K562 (cell line): ENCODE results near the gene TRAF3IP1. TPM values are rescaled to one million over a fixed set of nuclear protein-coding genes. Genes with fewer than 3 reads are reported as not detected.

Source experiments
- ATAC-seq: fragments of 200-7000 bp; cut with Tn5 transposase; 3 replicates; pipeline ENCODE4 v1.9.1; 2020; ENCODE audit warnings: moderate library complexity
- BruUV-seq: library from RNA; stranded (reverse); fragments of 400-500 nt; replicated peaks from 2 replicates; lab custom pipeline; 2021; lab: Mats Ljungman, UMichigan
- CTCF ChIA-PET: fragments of 300-600 bp; formaldehyde crosslinking; extraction: SDS; loops from one replicate; lab custom pipeline; 2021; ENCODE audit warnings: low intra/inter-chr PET ratio; lab: Yijun Ruan, JAX
- POLR2A ChIA-PET: fragments of 300-600, 350-650 bp; sonication (Branson Sonifier 250); formaldehyde crosslinking; extraction: SDS; loops from one replicate; lab custom pipeline; 2021; ENCODE audit warnings: antibody characterized with exemption, inconsistent platforms; lab: Yijun Ruan, JAX
- DNase-seq, 4 experiments: peaks; one replicate each; pipeline versions ENCODE4 v3.0.0 to v3.0.0-alpha.2; 2011 to 2018; ENCODE audit warnings: low spot score in 3 of 4, mixed read lengths in 3 of 4; ENCODE audit errors: extremely low read depth in 1 of 4
- FAIRE-seq: peaks from 2 replicates; lab custom pipeline; 2011; peaks lifted over from hg19 to GRCh38; lab: Jason Lieb, UNC
- H2AFZ ChIP-seq: 2 replicates; pipeline ENCODE4 v1.6.0; 2011; ENCODE audit warnings: low read depth, low read length, control low read depth, inconsistent platforms
- H3K27ac ChIP-seq: fragments of 200-600 bp; 3 replicates; pipeline ENCODE4 v1.8.0; 2011; ENCODE audit warnings: low read depth, mild to moderate bottlenecking, control low read depth, inconsistent platforms, low read length, moderate library complexity, mixed read lengths; ENCODE audit errors: extremely low read depth
- H3K27me3 ChIP-seq, 2 experiments: fragments of 300-600 bp in 1 of 2; 2 replicates in 1 of 2; 3 replicates in 1 of 2; pipeline versions ENCODE4 v1.6.0 to v1.8.0; 2011; ENCODE audit warnings: inconsistent platforms in 2 of 2, low read length in 2 of 2, mild to moderate bottlenecking in 1 of 2, mixed read lengths in 1 of 2, moderate library complexity in 1 of 2; ENCODE audit not compliant: control insufficient read depth in 2 of 2, insufficient read depth in 2 of 2
- H3K36me3 ChIP-seq: fragments of 300-600 bp; 3 replicates; pipeline ENCODE4 v1.8.0; 2011; ENCODE audit warnings: mild to moderate bottlenecking, low read length, inconsistent platforms; ENCODE audit not compliant: control insufficient read depth, insufficient read depth
- H3K4me1 ChIP-seq, 2 experiments: fragments of 200-600 bp in 1 of 2; replicated peaks in 1 of 2; 2 replicates in 1 of 2; 3 replicates in 1 of 2; pipeline versions ENCODE4 v1.5.1 to v1.8.0; 2011; ENCODE audit warnings: inconsistent platforms in 2 of 2, low read length in 2 of 2, mild to moderate bottlenecking in 1 of 2, mixed read lengths in 1 of 2, moderate library complexity in 1 of 2; ENCODE audit not compliant: control insufficient read depth in 2 of 2, insufficient read depth in 2 of 2
- H3K4me2 ChIP-seq: 2 replicates; pipeline ENCODE4 v1.6.1; 2011; ENCODE audit warnings: low read length, control low read depth, inconsistent platforms, mixed read lengths; ENCODE audit not compliant: insufficient read depth
- H3K4me3 ChIP-seq: fragments of 200-600 bp; sonication (generic), shearing (Covaris generic); 2 replicates; pipeline ENCODE4 v1.5.1; 2016; ENCODE audit warnings: control low read depth, inconsistent platforms
- H3K79me2 ChIP-seq: fragments of 200-600 bp; 3 replicates; pipeline ENCODE4 v1.8.0; 2011; ENCODE audit warnings: low read length, inconsistent platforms; ENCODE audit not compliant: control insufficient read depth, insufficient read depth
- H3K9ac ChIP-seq, 2 experiments: 2 replicates each; pipeline versions ENCODE4 v1.6.0 to v1.6.1; 2011; ENCODE audit warnings: low read depth in 2 of 2, low read length in 2 of 2, control low read depth in 1 of 2, inconsistent platforms in 1 of 2, mild to moderate bottlenecking in 1 of 2, mixed read lengths in 1 of 2; ENCODE audit not compliant: insufficient read depth in 1 of 2
- H3K9me1 ChIP-seq: one replicate; pipeline ENCODE4 v1.6.0; 2011; ENCODE audit warnings: inconsistent platforms, mild to moderate bottlenecking, low read length, moderate library complexity; ENCODE audit not compliant: control insufficient read depth, insufficient read depth
- H3K9me3 ChIP-seq: replicated peaks from 2 replicates; pipeline ENCODE4 v1.5.1; 2011; ENCODE audit warnings: low read depth, low read length, inconsistent platforms; ENCODE audit not compliant: control insufficient read depth, insufficient read depth
- H4K20me1 ChIP-seq: replicated peaks from 2 replicates; pipeline ENCODE4 v1.6.1; 2011; ENCODE audit warnings: low read length, inconsistent platforms, mixed read lengths; ENCODE audit not compliant: control insufficient read depth, insufficient read depth
- E2F3 ChIP-seq: fragments of 250-450 bp; sonication (Bioruptor Pico); IDR thresholded peaks from 2 replicates; pipeline ENCODE4 v1.4.0; 2020; ENCODE audit warnings: mild to moderate bottlenecking
- WGBS: fragments of 100-300 bp; shearing (Covaris generic); methylation state at CpG from one replicate; pipeline ENCODE4 v1.1.6; 2016; ENCODE audit warnings: low coverage, mixed read lengths; ENCODE audit not compliant: insufficient coverage; ENCODE audit errors: missing lambda C conversion rate; 5-methylcytosine and 5-hydroxymethylcytosine counted together
- in situ Hi-C: fragments of 300-500 bp; cut with MboI; formaldehyde crosslinking; loops from 4 replicates; pipeline ENCODE4 v1.15.0; 2018; ENCODE audit warnings: inconsistent platforms, mixed read lengths
- intact Hi-C: fragments of 100-400 bp; cut with micrococcal nuclease; formaldehyde crosslinking; loops from 2 replicates; pipeline ENCODE4 v1.14.2; 2022
- polyA plus RNA-seq, 8 experiments: library from polyadenylated mRNA; depleted of rRNA in 4 of 8; stranded (reverse) in 5 of 8; unstranded in 3 of 8; fragments of >200 nt; fragmentation: Nextera tagmentation in 2 of 8; fragmentation: Illumina TruSeq in 1 of 8; extraction: Ambion mirVana in 2 of 8; extraction: Trizol in 1 of 8; gene quantifications; 2 replicates each; pipeline versions ENCODE4 v1.2.1 to v1.2.3, GENCODE V29; 2011 to 2014; ENCODE audit warnings: inconsistent platforms in 1 of 8, missing spikeins in 1 of 8
- total RNA-seq, 7 experiments: library from RNA; depleted of rRNA in 6 of 7; stranded (reverse); fragments of >200 nt in 6 of 7; fragmentation: Illumina TruSeq in 2 of 7; extraction: Trizol in 2 of 7; gene quantifications; 2 replicates each; pipeline versions ENCODE4 v1.2.1 to v1.2.3, GENCODE V29; 2011 to 2021; ENCODE audit warnings: low replicate concordance in 1 of 7
- TF ChIP-seq, protein P1 (sequence below): sonication (generic); formaldehyde crosslinking; IDR thresholded peaks from 2 replicates; pipeline ENCODE4 v1.8.0; 2022; ENCODE audit warnings: mild to moderate bottlenecking, missing genetic modification reagents

Gene TRAF3IP1
- total and polyA plus RNA-seq, 9 of the 15 experiments (the other 6 are each of a cell fraction or from before 2014, with no cell fraction given): 1.3 to 7.4 (median 3.4) TPM

DNA sequence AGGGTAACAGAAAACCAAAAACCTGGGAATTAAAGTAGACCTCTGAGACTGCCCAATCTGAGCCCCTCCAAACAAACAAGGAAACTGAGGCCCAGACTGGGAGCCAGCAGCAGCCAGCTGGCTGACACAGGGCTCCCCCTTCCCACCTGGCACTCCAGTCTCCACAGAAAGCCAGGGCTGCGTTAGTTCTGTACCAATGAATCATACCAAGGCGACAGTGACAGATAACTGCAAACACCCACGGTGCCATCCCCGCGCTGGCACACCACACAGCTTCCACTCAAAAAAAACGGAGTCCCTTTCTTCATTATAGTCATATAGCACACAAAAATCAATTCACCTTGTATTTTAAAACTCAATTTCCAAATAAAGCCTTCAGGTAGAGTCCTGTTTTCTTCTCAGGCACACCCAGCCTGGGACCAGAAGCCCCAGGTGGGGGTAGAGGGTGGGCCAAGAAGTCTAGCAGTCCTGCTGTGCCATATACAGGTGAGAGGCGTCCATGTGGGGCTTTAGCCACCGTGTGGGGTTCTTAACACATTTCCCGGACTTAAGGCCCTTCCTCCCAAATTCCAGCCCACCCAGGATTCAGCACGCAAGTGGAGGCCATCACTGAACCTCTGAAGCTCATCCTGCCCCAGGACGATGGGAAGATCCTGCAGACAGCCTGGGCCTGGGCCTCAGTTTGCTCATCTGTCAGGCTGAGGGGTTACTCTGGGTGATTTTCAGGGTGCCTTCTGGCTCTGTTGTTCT is 33.2 kb upstream of the TRAF3IP1 start:
- Histone ChIP-seq H3K4me1 (peaks cover 3 to 41% of the 10 kb centered on the region in 2 experiments; a peak in 4 of 5 replicates), H3K9ac (peak overlapping the region in 1 of 2 experiments; percentile 97; a peak in 3 of 4 replicates), H3K9me1 (peaks cover 5% of the 10 kb centered on the region), H2AFZ (no peak overlapping the region), H3K4me3 (peak overlapping the region; percentile 71; the same call in 1 of the 2 replicates), H3K27ac (no peak overlapping the region), H3K79me2 (peaks cover 52% of the 10 kb centered on the region), H3K4me2 (peak overlapping the region; percentile 85), H3K27me3 (no peaks in the 10 kb centered on the region; a peak in 1 of 5 replicates), H3K36me3 (peaks cover 5% of the 10 kb centered on the region; the same call in 1 of the 3 replicates), H4K20me1 (no peaks in the 10 kb centered on the region; the same call in 1 of the 2 replicates), H3K9me3 (no peaks in the 10 kb centered on the region)
- no TSS peak for BruUV-seq
- TF ChIP-seq E2F3 (CRISPR knock-in tag): no peak
- TF ChIP-seq, protein P1, sequence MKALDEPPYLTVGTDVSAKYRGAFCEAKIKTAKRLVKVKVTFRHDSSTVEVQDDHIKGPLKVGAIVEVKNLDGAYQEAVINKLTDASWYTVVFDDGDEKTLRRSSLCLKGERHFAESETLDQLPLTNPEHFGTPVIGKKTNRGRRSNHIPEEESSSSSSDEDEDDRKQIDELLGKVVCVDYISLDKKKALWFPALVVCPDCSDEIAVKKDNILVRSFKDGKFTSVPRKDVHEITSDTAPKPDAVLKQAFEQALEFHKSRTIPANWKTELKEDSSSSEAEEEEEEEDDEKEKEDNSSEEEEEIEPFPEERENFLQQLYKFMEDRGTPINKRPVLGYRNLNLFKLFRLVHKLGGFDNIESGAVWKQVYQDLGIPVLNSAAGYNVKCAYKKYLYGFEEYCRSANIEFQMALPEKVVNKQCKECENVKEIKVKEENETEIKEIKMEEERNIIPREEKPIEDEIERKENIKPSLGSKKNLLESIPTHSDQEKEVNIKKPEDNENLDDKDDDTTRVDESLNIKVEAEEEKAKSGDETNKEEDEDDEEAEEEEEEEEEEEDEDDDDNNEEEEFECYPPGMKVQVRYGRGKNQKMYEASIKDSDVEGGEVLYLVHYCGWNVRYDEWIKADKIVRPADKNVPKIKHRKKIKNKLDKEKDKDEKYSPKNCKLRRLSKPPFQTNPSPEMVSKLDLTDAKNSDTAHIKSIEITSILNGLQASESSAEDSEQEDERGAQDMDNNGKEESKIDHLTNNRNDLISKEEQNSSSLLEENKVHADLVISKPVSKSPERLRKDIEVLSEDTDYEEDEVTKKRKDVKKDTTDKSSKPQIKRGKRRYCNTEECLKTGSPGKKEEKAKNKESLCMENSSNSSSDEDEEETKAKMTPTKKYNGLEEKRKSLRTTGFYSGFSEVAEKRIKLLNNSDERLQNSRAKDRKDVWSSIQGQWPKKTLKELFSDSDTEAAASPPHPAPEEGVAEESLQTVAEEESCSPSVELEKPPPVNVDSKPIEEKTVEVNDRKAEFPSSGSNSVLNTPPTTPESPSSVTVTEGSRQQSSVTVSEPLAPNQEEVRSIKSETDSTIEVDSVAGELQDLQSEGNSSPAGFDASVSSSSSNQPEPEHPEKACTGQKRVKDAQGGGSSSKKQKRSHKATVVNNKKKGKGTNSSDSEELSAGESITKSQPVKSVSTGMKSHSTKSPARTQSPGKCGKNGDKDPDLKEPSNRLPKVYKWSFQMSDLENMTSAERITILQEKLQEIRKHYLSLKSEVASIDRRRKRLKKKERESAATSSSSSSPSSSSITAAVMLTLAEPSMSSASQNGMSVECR (CRISPR knock-in tag): peak; percentile 10; the same call in 1 of the 2 replicates
- intact Hi-C loops (no loop called here), in situ Hi-C loops (no loop called here)
- CTCF ChIA-PET: no interaction called here
- POLR2A ChIA-PET: interaction anchor here (0.6 kb wide), 1 partner anchor 13 kb away, joined by 3 read pairs; no protein-coding TSS in a partner anchor
- 58% methylated on average over 11 of the region's 11 CpGs for WGBS
- no peak for FAIRE-seq
- no peak for ATAC-seq
- DNase-seq: no peak
